ENCODE measurements around the gene APPBP2. TPM values are rescaled to one million over a fixed set of nuclear protein-coding genes. Genes with fewer than 3 reads are reported as not detected.
"Not testable (repeated sequence)": the region's sequence is repeated elsewhere in the genome, so short reads cannot be mapped to it uniquely, and the experiment has no call there.

APPBP2 gene
- polyA plus RNA-seq, 1 donor: 31.3 TPM

DNA sequence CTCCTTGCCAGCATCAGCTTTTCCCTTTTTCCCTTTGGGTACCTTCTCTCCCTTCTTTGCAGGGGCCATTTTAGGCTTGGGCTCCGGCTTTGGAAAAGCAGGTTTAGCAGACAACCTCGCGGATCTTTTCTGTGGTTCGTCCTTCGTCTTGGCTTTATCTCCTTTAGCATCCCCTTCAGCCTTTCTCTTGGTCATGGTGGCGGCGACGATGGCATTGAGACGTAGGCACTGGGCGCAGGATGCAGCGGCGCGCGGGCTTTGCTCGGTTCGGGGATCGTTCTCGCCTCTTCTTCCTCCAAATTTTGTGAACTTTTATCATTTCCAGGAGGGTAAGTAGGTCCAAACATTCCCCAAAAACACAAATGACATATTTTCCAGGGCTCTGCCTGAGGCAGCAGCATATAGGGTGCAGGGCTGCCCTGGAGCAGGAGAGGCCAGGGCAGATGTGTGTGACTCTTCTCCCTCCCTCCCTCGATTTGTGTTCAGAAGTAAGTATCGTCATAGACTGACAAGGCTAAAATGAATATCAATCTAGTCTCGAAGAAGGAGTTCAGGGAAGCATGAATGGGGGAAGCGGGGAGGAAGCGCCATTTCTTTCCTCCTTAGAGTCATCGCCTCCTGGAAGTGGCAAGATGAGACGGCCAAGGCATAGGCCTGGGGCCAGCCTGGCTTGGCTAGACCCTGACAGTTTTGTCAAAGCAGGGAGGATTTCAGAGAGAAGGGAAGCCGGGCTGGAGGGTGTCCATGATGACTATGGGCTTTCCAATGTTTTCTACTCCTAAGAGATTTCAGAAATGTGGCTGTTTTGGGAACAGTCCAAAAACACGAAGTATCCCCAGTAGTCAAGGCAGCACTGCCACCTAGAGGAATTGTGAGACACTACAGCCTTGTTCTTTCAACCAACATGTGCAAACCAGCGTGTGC, 90.5 kb downstream of the APPBP2 start:
- DNase-seq (ENCODE audit: low read depth): peak; percentile 83

DNA sequence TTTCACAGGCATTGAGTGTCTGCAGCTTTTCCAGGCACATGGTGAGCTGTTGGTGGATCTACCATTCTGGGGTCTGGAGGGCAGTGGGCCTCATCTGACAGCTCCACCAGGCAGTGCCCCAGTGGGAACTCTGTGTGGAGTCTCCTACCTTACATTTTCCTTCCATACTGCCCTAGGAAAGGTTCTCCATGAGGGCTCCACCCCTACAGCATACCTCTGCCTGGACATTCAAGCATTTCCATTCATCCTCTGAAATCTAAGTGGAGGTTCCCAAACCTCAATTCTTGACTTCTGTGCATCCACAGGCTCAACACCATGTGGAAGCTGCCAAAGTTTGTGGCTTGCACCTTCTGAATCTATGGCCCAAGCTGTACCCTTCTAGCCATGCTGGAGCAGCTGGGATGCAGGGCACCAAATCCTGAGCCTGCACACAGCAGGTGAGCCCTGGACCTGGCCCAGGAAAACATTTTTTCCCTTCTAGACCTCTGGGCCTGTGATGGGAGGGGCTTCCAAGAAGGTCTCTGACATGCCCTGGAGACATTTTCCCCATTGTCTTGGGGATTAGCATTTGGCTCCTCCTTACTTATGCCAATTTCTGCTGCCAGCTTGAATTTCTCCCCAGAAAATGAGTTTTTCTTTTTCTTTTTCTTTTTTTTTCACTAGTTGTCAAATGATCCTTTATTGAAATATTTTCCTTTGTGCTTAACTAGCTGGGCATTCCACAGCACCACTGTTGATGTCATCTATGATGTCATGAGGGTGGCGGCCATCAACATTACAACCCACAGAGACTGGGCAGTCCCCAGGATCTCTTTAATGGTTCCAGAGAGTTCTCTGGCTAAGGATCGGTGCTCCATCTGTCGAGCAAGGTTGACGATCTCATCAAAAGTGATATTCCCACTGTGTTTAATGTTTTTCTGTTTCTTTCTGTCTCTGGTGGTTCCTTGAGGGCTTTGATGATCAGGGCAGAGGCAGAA, 92.7 kb downstream of the APPBP2 start:
- DNase-seq (ENCODE audit: low read depth): not testable (repeated sequence)

DNA sequence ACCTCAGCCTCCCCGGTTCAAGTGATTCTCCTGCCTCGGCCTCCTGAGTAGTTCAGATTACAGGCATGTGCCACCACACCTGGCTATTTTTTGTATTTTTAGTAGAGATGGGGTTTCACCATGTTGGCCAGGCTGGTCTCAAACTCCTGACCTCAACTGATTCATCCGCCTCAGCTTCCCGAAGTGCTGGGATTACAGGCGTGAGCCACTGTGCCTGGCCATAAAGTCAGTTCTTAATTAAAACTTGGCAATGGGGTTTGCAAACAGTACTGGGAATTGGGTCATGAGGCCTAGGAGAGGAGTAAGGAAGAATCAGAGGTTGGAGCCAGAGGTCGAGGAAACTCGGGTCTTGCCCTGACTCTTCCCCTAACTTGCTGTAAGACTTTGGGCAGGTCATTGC, 95.5 kb downstream of the APPBP2 start:
- not testable (repeated sequence) for DNase-seq (ENCODE audit: low read depth)

DNA sequence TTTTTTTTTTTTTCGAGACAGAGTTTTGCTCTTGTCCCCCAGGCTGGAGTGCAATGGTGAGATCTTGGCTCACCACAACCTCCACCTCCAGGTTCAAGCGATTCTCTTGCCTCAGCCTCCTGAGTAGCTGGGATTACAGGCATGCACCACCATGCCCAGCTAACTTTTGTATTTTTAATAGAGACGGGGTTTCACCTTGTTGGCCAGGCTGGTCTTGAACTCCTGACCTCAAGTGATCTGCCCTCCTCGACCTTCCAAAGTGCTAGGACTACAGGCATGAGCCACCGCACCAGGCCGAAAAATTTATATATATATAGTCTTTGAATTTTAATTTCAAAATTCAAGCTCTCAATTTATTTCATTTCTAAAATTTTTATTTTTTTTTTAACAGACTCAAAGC, 97.6 kb downstream of the APPBP2 start:
- not testable (repeated sequence) for DNase-seq (ENCODE audit: low read depth)

DNA sequence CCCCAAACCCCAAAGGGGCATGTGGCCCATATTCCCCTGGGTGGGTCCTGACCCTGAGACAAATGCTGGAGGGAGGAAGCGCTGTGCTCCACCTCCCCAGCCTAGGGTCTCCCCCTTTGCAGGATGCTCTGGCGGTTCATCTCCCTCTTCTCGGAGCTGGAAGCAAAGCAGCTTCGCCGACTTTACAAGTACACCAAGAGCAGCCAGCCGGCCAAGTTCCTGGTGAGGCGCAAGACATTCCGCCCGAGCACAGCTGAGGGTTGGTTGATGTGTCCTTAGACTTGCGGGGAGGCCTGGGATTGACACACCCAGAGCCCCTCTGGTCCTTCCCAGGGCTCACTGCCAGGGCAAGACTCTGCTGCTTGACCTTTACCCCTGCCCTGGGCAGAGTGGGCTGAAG, 99.4 kb downstream of the APPBP2 start:
- DNase-seq (ENCODE audit: low read depth): no peak

DNA sequence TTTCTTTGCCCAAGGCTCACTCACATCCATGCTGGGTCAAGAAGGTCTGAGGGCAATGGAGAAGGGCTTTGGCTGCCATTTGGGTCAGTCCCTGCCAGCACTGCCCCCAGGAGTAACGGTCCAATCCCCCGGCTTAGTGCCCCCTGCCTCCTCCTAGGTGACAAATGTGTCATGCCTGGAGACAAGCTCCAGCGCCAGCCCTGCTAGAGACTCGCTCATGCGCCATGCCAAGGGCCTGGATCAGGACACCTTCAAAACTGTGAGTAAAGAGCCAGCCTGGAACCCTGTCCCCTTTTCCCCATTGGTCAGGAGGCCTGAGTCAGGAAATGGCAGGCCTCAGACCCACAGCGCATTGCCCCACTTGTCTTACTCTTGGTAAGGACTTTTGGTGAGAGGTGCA, 100.4 kb downstream of the APPBP2 start:
- no peak for DNase-seq (ENCODE audit: low read depth)

DNA sequence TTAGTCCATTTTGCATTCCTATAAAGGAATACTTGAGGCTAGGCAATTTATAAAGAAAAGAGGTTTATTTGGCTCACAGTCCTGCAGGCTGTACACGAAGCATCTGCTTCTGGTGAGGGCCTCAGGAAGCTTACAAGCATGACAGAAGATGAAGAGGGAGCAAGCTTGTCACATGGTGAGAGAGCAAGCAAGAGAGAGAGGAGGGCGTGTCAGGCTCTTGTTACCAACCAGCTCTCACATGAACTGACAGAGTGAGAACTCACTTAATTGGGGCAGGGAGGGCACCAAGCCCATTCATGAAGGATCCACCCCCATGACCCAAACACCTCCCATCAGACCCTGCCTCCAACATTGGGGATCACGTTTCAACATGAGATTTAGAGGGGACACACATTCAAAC, 102.2 kb downstream of the APPBP2 start:
- no peak for DNase-seq (ENCODE audit: low read depth)

DNA sequence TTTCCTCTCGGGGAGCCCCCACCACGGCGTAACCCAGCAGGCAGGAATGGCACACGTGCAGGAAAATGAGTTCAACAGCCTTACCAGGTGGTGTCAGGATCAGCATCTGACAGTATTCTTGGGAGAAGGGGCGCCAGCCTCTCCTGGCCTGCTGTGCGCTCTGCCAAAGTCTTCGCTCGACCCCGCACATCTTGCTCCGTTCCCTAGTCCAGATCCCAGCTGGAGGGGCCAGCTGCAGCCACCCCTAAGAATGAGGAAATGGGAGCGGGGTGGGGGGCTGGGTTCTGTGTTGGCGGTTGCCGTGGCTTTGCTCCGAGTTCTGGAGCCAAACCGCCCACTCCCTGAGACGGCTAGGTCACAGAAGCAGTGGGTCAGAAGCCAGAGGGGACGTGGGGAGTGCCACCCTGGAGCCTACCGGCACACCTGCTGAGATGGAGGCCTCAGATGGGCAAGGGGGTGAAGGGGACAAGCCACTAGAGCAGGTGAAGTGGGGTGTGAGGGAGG, 103.8 kb downstream of the APPBP2 start, which contains the start of gene CHCT1:
TSS of gene CHCT1 (plus strand) at position 328 of the 504 bp plus-strand sequence. CDS start at position 432, 104 bp downstream.
- no peak for DNase-seq (ENCODE audit: low read depth)

DNA sequence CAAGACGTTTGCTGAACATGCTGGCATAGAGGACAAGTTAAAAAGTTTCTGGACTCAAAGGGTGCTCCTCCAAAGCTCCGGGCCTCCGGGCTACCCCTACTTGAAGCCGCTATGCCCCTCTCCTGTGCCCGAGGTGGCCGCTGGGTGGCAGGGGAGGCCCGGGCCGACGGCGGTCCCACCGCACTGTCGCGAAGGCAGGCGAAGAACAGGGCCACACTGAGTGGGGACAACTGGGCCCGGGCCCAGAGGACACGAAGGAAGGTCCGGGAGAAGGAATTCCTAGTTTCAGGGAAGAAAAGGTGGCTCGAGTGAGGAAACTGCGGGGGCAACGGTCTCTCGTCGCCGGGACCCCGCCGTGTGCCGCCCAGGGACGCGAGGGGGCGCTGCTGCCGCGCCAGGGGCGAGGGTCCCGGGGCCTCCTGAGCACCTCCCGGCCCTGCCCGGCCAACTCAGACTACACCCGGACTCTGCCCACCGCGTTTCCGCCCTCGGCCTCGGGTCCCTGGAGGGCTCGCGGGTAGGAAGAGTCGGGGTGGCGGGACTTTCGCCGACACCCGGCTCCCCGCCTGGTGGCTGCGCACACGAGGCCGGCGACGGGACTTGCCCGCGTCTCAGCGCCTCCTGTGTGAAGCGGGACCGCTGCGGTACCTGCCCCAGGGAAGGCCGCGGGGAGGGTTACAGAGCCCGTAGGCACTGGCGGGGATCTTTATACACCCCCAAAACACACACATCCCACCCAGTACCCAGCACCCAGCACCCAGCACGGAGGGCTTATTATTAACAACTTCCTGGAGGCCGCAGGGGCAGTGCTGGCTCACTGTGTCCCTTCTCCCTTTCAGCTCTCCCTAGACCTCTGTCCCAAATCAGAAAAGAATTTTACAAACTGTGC, 104.5 kb downstream of the APPBP2 start:
- DNase-seq (ENCODE audit: low read depth): no peak

DNA sequence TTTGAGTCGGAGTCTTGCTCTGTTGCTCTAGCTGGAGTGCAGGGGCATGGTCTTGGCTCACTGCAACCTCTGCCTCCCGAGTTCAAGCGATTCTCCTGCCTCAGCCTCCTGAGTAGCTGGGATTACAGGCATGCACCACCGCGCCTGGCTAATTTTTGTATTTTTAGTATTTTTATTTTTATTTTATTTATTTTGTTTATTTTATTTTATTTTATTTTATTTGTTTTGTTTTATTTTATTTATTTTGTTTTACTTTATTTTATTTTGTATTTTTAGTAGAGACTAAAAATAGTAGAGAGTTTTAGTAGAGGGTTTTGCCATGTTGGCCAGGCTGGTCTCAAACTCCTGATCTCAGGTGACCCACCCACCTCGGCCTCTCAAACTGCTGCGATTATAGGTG, 106.2 kb downstream of the APPBP2 start:
- not testable (repeated sequence) for DNase-seq (ENCODE audit: low read depth)

DNA sequence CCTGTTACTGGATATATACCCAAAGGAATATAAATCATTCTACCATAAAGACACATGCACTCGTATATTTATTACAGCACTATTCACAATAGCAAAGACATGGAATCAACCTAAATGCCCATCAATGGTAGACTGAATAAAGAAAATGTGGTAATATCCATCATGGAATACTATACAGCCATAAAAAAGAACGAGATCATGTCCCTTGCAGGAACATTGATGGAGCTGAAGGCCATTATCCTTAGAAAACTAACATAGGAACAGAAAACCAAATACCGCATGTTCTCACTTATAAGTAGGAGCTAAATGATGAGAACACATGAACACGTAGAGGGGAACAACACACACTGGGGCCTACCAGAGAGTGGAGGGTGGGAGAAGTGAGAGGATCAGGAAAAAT, 107.0 kb downstream of the APPBP2 start:
- DNase-seq (ENCODE audit: low read depth): not testable (repeated sequence)

DNA sequence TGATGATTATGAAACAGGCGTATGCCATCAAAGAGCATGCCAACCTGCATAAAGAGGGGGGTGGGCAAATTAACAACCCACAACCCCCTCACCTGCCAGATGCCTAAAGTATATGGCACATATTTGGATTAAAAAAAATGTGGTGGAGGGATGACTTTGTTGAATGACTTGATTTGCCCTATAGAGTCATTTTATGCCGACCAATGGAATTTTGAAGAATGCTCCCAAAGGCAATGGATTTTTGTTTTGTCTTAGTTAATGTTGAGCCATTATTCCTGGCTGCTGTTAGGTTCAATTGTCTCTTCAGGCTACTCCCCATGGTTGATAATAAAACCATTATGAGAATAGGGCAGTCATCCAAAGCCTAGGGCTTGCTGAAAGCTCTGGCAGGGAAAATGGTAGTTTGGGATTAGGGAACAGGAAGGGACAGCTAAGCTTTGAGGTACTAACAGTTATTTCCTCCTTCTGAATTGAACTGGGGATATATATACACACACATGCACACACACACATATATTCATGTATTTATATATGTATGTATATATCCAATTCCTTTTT, 109.6 kb downstream of the APPBP2 start:
- DNase-seq (ENCODE audit: low read depth): no peak

DNA sequence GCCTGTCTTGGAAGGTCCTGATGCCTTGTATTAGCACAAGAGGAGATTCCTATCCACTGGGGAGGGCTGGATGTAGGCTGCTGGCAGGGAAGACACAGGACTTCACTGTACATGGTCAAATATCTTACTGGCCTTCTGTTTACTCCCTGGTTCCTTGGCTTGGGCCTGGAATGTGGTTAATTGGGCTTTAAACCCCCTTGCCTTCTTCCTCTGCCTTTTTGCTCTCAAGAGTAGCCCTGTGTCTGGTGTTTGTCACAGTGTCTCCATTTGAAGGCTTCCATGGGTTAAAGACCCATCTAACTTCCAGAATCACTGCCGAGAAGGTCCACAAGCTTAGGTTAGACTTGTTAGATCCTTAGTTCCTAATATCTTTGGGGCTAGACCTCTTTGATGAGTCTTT, 110.9 kb downstream of the APPBP2 start:
- no peak for DNase-seq (ENCODE audit: low read depth)

DNA sequence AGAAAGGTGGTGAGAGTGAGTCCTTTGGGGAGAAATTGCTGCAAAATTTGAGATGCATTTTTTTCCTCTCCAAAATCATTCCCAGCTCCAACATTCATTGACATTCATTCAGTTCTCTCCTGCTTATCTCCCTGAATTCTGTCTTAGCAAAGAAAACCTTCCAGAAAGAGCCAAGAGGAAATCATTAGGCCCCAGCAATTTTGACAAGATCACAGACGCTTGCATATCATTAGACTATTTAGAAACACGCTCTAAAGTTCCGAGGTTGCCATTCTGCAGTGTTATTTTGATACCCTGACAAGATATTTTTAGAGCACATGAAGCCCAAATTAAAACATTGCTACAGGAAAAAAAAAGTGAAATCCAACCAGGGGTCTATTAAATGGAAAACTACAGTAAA, 113.3 kb downstream of the APPBP2 start:
- DNase-seq (ENCODE audit: low read depth): no peak

DNA sequence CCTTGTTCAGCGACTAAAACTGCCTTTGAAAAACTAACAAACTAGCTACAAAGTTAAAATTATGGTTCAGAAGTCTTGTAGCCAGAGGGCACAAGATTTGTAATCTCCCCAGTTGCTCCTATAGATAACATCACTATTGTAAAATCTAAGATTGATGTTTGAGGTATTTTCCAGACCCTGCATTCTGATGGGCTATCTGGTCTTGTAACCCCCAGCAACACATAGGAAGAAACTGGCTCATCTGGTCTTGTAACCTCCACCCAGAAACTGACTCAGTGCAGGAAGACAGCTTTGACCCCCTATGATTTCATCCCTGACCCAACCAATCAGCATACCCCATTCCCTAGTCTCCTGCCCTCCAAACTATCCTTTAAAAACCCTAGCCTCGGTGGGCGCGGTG, 116.0 kb downstream of the APPBP2 start:
- no peak for DNase-seq (ENCODE audit: low read depth)

DNA sequence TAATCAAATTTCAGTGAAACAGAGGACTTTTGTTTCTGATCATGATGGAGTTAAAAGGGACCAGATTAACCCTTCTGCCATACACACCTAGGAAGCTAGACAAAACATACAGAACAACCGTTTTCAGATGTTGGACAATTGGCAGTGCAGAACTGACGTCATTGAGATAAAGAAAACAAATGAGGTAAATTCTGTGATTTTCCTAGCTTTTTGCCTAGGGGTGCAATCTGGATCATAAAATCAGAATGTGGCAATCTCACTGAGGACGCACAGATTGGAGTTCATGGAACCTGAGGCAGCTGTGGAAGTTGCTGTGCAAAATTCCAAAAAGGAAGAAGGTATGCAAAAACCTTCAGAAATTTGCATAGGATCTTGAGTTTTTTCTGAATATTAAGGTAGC, 119.2 kb downstream of the APPBP2 start:
- no peak for DNase-seq (ENCODE audit: low read depth)

DNA sequence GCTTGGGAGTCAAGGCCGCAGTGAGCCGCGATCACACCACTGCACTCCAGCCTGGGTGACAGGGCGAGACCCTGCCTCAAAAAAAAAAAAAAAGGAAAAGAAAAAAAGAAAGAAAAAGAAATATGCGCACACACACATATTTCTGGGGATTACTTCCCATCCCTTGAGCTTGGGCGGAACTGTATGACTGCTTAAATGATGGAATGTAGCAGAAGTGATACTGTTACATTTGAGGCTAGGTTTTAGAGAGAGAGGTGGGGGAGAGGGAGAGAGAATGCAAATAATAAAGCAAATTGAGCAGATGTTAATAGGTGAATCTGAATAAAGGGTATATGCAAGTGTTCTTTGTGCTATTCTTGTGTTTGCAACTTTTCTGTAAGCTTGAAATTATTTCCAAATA, 122.1 kb downstream of the APPBP2 start:
- no peak for DNase-seq (ENCODE audit: low read depth)

DNA sequence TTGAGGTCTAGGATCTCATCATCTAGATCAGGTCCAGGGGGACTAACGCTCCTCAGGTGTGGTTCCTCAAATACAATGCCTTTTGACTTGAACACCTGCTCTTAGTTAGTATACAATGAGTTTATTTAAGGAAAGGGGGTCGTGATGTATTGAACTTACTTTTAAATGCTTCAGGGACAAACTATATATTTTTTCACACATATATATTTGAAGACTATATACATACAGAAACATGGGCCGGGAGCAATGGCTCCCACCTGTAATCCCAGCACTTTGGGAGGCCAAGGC, 122.6 kb downstream of the APPBP2 start:
- no peak for DNase-seq (ENCODE audit: low read depth)

DNA sequence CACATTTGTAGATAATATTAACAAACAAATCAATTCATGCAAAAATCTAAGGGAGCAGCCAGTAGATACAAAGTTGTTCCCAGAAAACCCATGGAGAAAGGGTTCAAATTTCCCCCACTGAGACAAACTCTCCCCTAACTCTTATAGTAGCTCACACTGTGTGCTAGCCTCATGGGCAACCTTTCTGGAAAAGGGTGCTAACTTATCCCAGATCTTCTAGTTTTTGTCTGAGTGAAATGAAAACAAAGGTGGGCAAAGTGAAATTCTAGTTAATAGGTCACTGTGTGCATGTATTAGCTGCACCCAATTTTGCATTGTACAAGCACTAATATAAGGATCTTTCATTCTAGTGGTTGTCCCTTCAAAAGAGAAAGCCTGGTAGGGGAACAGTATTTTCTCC, 124.2 kb downstream of the APPBP2 start:
- DNase-seq (ENCODE audit: low read depth): no peak

DNA sequence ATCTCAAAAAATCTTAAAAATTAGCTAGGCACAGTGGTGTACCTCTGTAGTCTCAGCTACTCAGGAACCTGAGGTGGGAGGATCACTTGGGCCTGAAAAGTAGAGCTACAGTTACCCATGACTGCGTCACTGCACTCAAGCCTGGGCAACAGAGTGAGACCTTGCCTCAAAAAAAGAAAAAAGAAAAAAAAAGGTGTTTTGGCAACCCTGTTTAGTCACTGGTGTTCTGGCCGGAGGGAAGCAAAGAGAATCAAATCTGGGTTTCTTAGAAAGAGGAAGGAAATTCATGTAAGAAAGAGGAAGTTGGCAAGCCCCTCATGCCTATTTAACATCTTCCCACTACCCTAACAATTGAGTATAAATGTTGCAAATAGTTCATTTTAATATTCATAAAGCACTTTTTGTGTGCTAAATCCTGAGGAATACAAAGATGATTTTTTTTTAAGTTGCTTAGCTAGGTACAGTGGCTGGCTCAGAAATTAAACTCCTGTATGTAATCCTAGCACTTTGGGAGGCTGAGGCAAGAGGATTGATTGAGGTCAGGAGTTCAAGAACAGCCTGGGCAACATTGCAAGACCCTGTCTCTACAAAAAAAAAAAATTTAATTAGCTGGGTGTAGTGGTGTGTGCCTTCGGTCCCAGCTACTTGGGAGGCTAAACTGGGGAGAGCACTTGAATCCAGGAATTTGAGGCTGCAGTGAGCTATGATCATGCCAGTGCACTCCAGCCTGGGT, 127.6 kb downstream of the APPBP2 start:
- no peak for DNase-seq (ENCODE audit: low read depth)
